ENCODE results near the gene HDLBP.
A peak's percentile ranks its signal among the peaks of the same experiment; 100 is the strongest.

The HDLBP gene

GRCh38 chr2:241269707-241270520 is 45.6 kb downstream of the HDLBP start:
- Histone ChIP-seq H3K9ac (ENCODE audit: low read depth in 1 of 2, low read length in 2 of 2) (no peak overlapping the region), H3K4me1 (ENCODE audit: control insufficient read depth in 1 of 2, insufficient read depth in 2 of 2, low read length in 2 of 2) (peaks cover 25 to 28% of the 10 kb centered on the region in 2 donors), H3K36me3 (ENCODE audit: control insufficient read depth in 1 of 2, insufficient read depth in 2 of 2, low read length in 2 of 2) (peaks cover 19 to 44% of the 10 kb centered on the region in 2 donors), H3K27ac (ENCODE audit: low read depth, low read length) (no peak overlapping the region), H3K27me3 (ENCODE audit: control insufficient read depth in 1 of 2, insufficient read depth in 2 of 2, low read length in 2 of 2) (no peaks in the 10 kb centered on the region), H3K4me3 (ENCODE audit: low read depth in 1 of 2, low read length in 2 of 2) (peak overlapping the region; percentile 83 to 87), H3K9me3 (ENCODE audit: control insufficient read depth in 1 of 2, low read length in 2 of 2) (no peaks in the 10 kb centered on the region)

GRCh38 chr2:241268716-241269445 is 46.6 kb downstream of the HDLBP start:
- peaks cover 25 to 28% of the 10 kb centered on the region in 2 donors for H3K4me1 ChIP-seq (ENCODE audit: control insufficient read depth in 1 of 2, insufficient read depth in 2 of 2, low read length in 2 of 2)

GRCh38 chr2:241268306-241268705 is 47.2 kb downstream of the HDLBP start:
- Histone ChIP-seq H3K36me3 (ENCODE audit: control insufficient read depth in 1 of 2, insufficient read depth in 2 of 2, low read length in 2 of 2) (peaks cover 28 to 57% of the 10 kb centered on the region in 2 donors), H3K9me3 (ENCODE audit: control insufficient read depth in 1 of 2, low read length in 2 of 2) (no peaks in the 10 kb centered on the region), H3K9ac (ENCODE audit: low read depth in 1 of 2, low read length in 2 of 2) (no peak overlapping the region)

More at GRCh38 chr2:241268716-241269445, 46.6 kb downstream of the HDLBP start:
- Histone ChIP-seq H3K27ac (ENCODE audit: low read depth, low read length) (no peak overlapping the region), H3K27me3 (ENCODE audit: control insufficient read depth in 1 of 2, insufficient read depth in 2 of 2, low read length in 2 of 2) (no peaks in the 10 kb centered on the region), H3K9me3 (ENCODE audit: control insufficient read depth in 1 of 2, low read length in 2 of 2) (no peaks in the 10 kb centered on the region), H3K9ac (ENCODE audit: low read depth in 1 of 2, low read length in 2 of 2) (no peak overlapping the region), H3K36me3 (ENCODE audit: control insufficient read depth in 1 of 2, insufficient read depth in 2 of 2, low read length in 2 of 2) (peaks cover 22 to 51% of the 10 kb centered on the region in 2 donors), H3K4me3 (ENCODE audit: low read depth in 1 of 2, low read length in 2 of 2) (no peak overlapping the region)

GRCh38 chr2:241267249-241268067 is 48.0 kb downstream of the HDLBP start:
- no peaks in the 10 kb centered on the region for H3K27me3 ChIP-seq (ENCODE audit: control insufficient read depth in 1 of 2, insufficient read depth in 2 of 2, low read length in 2 of 2)
- H3K27ac ChIP-seq (ENCODE audit: low read depth, low read length): no peak overlapping the region
- H3K4me3 ChIP-seq (ENCODE audit: low read depth in 1 of 2, low read length in 2 of 2): no peak overlapping the region
- no peak overlapping the region for H3K9ac ChIP-seq (ENCODE audit: low read depth in 1 of 2, low read length in 2 of 2)
- H3K36me3 ChIP-seq (ENCODE audit: control insufficient read depth in 1 of 2, insufficient read depth in 2 of 2, low read length in 2 of 2): peaks cover 36 to 65% of the 10 kb centered on the region in 2 donors
- H3K4me1 ChIP-seq (ENCODE audit: control insufficient read depth in 1 of 2, insufficient read depth in 2 of 2, low read length in 2 of 2): peaks cover 19 to 25% of the 10 kb centered on the region in 2 donors
- H3K9me3 ChIP-seq (ENCODE audit: control insufficient read depth in 1 of 2, low read length in 2 of 2): no peaks in the 10 kb centered on the region

More at GRCh38 chr2:241268306-241268705, 47.2 kb downstream of the HDLBP start:
- no peak overlapping the region for H3K27ac ChIP-seq (ENCODE audit: low read depth, low read length)
- H3K4me3 ChIP-seq (ENCODE audit: low read depth in 1 of 2, low read length in 2 of 2): no peak overlapping the region
- H3K27me3 ChIP-seq (ENCODE audit: control insufficient read depth in 1 of 2, insufficient read depth in 2 of 2, low read length in 2 of 2): no peaks in the 10 kb centered on the region
- peaks cover 24 to 25% of the 10 kb centered on the region in 2 donors for H3K4me1 ChIP-seq (ENCODE audit: control insufficient read depth in 1 of 2, insufficient read depth in 2 of 2, low read length in 2 of 2)

GRCh38 chr2:241265506-241265905 is 50.0 kb downstream of the HDLBP start:
- Histone ChIP-seq H3K4me3 (ENCODE audit: low read depth in 1 of 2, low read length in 2 of 2) (no peak overlapping the region), H3K36me3 (ENCODE audit: control insufficient read depth in 1 of 2, insufficient read depth in 2 of 2, low read length in 2 of 2) (peaks cover 55 to 85% of the 10 kb centered on the region in 2 donors), H3K9ac (ENCODE audit: low read depth in 1 of 2, low read length in 2 of 2) (no peak overlapping the region), H3K9me3 (ENCODE audit: control insufficient read depth in 1 of 2, low read length in 2 of 2) (no peaks in the 10 kb centered on the region), H3K27me3 (ENCODE audit: control insufficient read depth in 1 of 2, insufficient read depth in 2 of 2, low read length in 2 of 2) (no peaks in the 10 kb centered on the region), H3K27ac (ENCODE audit: low read depth, low read length) (no peak overlapping the region), H3K4me1 (ENCODE audit: control insufficient read depth in 1 of 2, insufficient read depth in 2 of 2, low read length in 2 of 2) (peaks cover 8 to 14% of the 10 kb centered on the region in 2 donors)

- Histone ChIP-seq H3K9me3 (ENCODE audit: control insufficient read depth in 1 of 2, low read length in 2 of 2) (no peaks in the 10 kb centered on the region), H3K9ac (ENCODE audit: low read depth in 1 of 2, low read length in 2 of 2) (no peak overlapping the region), H3K36me3 (ENCODE audit: control insufficient read depth in 1 of 2, insufficient read depth in 2 of 2, low read length in 2 of 2) (peaks cover 56 to 89% of the 10 kb centered on the region in 2 donors), H3K27me3 (ENCODE audit: control insufficient read depth in 1 of 2, insufficient read depth in 2 of 2, low read length in 2 of 2) (no peaks in the 10 kb centered on the region), H3K4me1 (ENCODE audit: control insufficient read depth in 1 of 2, insufficient read depth in 2 of 2, low read length in 2 of 2) (no peaks in the 10 kb centered on the region), H3K4me3 (ENCODE audit: low read depth in 1 of 2, low read length in 2 of 2) (no peak overlapping the region), H3K27ac (ENCODE audit: low read depth, low read length) (no peak overlapping the region)
Measured at GRCh38 chr2:241263061-241263460, 52.4 kb downstream of the HDLBP start.

- Histone ChIP-seq H3K27ac (ENCODE audit: low read depth, low read length) (no peak overlapping the region), H3K9me3 (ENCODE audit: control insufficient read depth in 1 of 2, low read length in 2 of 2) (no peaks in the 10 kb centered on the region), H3K36me3 (ENCODE audit: control insufficient read depth in 1 of 2, insufficient read depth in 2 of 2, low read length in 2 of 2) (peaks cover 60 to 88% of the 10 kb centered on the region in 2 donors), H3K27me3 (ENCODE audit: control insufficient read depth in 1 of 2, insufficient read depth in 2 of 2, low read length in 2 of 2) (no peaks in the 10 kb centered on the region), H3K4me1 (ENCODE audit: control insufficient read depth in 1 of 2, insufficient read depth in 2 of 2, low read length in 2 of 2) (no peaks in the 10 kb centered on the region), H3K9ac (ENCODE audit: low read depth in 1 of 2, low read length in 2 of 2) (no peak overlapping the region), H3K4me3 (ENCODE audit: low read depth in 1 of 2, low read length in 2 of 2) (no peak overlapping the region)
Measured at GRCh38 chr2:241261628-241262027, 53.8 kb downstream of the HDLBP start.

GRCh38 chr2:241260911-241261310 is 54.6 kb downstream of the HDLBP start:
- no peak overlapping the region for H3K4me3 ChIP-seq (ENCODE audit: low read depth in 1 of 2, low read length in 2 of 2)
- H3K9ac ChIP-seq (ENCODE audit: low read depth in 1 of 2, low read length in 2 of 2): no peak overlapping the region
- no peaks in the 10 kb centered on the region for H3K27me3 ChIP-seq (ENCODE audit: control insufficient read depth in 1 of 2, insufficient read depth in 2 of 2, low read length in 2 of 2)
- H3K9me3 ChIP-seq (ENCODE audit: control insufficient read depth in 1 of 2, low read length in 2 of 2): no peaks in the 10 kb centered on the region
- H3K36me3 ChIP-seq (ENCODE audit: control insufficient read depth in 1 of 2, insufficient read depth in 2 of 2, low read length in 2 of 2): peaks cover 61 to 88% of the 10 kb centered on the region in 2 donors
- no peak overlapping the region for H3K27ac ChIP-seq (ENCODE audit: low read depth, low read length)
- H3K4me1 ChIP-seq (ENCODE audit: control insufficient read depth in 1 of 2, insufficient read depth in 2 of 2, low read length in 2 of 2): no peaks in the 10 kb centered on the region

GRCh38 chr2:241258505-241259280 is 56.8 kb downstream of the HDLBP start:
- Histone ChIP-seq H3K27ac (ENCODE audit: low read depth, low read length) (no peak overlapping the region), H3K4me1 (ENCODE audit: control insufficient read depth in 1 of 2, insufficient read depth in 2 of 2, low read length in 2 of 2) (no peaks in the 10 kb centered on the region), H3K4me3 (ENCODE audit: low read depth in 1 of 2, low read length in 2 of 2) (no peak overlapping the region), H3K9ac (ENCODE audit: low read depth in 1 of 2, low read length in 2 of 2) (no peak overlapping the region), H3K36me3 (ENCODE audit: control insufficient read depth in 1 of 2, insufficient read depth in 2 of 2, low read length in 2 of 2) (peaks cover 64 to 91% of the 10 kb centered on the region in 2 donors), H3K27me3 (ENCODE audit: control insufficient read depth in 1 of 2, insufficient read depth in 2 of 2, low read length in 2 of 2) (no peaks in the 10 kb centered on the region), H3K9me3 (ENCODE audit: control insufficient read depth in 1 of 2, low read length in 2 of 2) (no peaks in the 10 kb centered on the region)

Data from duodenal mucosa (tissue), 2 donors.